Suppressor macrophage (primary cell): ENCODE results near the gene EFCAB13.
"Not testable (repeated sequence)": the region's sequence is repeated elsewhere in the genome, so short reads cannot be mapped to it uniquely, and the experiment has no call there.

Source experiments
- DNase-seq, 4 experiments: peaks; one replicate each; pipeline ENCODE4 v3.0.0-alpha.2; 2020 to 2022

Gene EFCAB13

GRCh38 chr17:47330548-47330947, 6.8 kb downstream of the EFCAB13 start:
- DNase-seq, result no peak

DNA sequence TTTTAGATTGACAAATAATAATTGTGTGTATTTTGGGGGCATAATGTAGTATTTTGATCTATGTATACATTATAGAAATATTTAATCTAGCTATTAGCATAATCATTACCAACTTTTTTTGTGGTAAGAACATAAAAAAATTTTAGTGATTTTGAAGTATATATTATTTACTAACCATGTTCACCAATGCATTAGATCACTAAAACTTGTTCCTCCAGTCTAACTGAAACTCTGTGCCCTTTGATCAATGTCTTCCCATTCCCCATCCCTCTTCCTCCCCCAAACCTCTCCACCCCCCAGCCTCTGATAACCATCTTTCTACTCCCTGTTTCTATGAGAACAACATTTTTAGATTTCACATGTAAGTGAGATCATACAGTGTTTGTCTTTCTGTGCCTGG, 8.5 kb downstream of the EFCAB13 start:
- no peak for DNase-seq

- peak in 3 of 4 experiments; percentile 9 to 24 (median 10) for DNase-seq
Observed at GRCh38 chr17:47335101-47335936, 11.6 kb downstream of the EFCAB13 start.

- no peak for DNase-seq
Observed at GRCh38 chr17:47338026-47338425, 14.3 kb downstream of the EFCAB13 start.

- DNase-seq, result peak in 3 of 4 experiments; percentile 3 to 26 (median 19)
Observed at GRCh38 chr17:47352848-47353247, 29.1 kb downstream of the EFCAB13 start.

- no peak for DNase-seq
Observed at GRCh38 chr17:47358652-47359051, 34.9 kb downstream of the EFCAB13 start.

DNA sequence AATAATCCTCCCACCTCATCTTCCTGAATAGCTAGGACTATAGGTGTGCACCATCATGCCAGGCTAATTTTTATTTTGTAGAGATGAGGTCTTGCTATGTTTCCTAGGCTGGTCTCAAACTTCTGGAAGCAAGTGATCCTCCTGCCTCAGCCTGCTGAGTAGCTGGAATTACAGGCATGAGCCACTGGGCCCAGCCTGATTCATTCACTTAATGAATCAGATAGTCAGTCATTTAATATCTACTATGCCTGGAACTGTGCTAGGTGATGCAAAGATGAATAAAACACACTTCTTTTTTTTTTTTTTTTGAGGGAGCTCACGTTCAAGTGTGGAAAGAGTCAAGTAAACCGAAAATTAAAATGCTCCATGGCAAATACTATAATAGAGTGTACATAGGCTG, 39.4 kb downstream of the EFCAB13 start:
- DNase-seq, result no peak

- no peak for DNase-seq
Observed at GRCh38 chr17:47367257-47367656, 43.5 kb downstream of the EFCAB13 start.

- DNase-seq, result no peak
Observed at GRCh38 chr17:47368262-47368661, 44.5 kb downstream of the EFCAB13 start.

GRCh38 chr17:47370899-47371298, 47.1 kb downstream of the EFCAB13 start:
- DNase-seq, result not testable (repeated sequence)

- DNase-seq, result no peak
Observed at GRCh38 chr17:47373002-47373401, 49.2 kb downstream of the EFCAB13 start.

- DNase-seq, result no peak
Observed at GRCh38 chr17:47376247-47376646, 52.5 kb downstream of the EFCAB13 start.

- no peak for DNase-seq
Observed at GRCh38 chr17:47388825-47389224, 65.1 kb downstream of the EFCAB13 start.

DNA sequence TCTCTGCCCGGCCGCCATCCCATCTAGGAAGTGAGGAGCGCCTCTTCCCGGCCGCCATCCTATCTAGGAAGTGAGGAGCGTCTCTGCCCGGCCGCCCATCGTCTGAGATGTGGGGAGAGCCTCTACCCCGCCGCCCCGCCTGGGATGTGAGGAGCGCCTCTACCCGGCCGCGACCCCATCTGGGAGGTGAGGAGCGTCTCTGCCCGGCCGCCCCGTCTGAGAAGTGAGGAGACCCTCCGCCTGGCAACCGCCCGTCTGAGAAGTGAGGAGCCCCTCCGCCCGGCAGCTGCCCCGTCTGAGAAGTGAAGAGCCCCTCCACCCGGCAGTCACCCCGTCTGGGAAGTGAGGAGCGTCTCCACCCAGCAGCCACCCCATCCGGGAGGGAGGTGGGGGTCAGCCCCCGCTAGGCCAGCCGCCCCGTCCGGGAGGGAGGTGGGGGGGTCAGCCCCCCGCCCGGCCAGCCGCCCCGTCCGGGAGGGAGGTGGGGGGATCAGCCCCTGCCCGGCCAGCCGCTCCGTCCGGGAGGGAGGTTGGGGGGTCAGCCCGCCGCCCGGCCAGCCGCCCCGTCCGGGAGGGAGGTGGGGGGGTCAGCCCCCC, 73.9 kb downstream of the EFCAB13 start:
- not testable (repeated sequence) for DNase-seq

DNA sequence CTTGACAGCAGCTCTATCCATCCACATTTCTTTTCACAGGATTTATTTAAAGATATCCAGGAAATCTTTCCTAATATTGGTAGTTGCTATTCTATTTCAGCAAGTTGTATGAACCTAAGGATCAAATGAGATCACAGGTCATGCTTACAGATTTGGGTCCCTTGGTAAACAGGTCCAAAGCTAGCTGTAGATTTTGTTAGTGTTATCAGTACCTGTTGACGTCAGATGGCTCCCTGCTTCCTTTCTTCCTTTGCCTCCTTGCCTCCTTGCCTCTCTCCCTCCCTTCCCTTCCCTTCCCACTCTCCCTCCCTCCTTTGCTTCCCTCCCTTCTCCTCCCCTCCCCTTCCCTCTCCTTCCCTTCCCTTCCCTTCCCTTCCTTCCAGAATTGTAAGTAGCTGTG, 76.6 kb downstream of the EFCAB13 start:
- DNase-seq, result no peak

GRCh38 chr17:47401100-47401499, 77.3 kb downstream of the EFCAB13 start:
- DNase-seq, result no peak

DNA sequence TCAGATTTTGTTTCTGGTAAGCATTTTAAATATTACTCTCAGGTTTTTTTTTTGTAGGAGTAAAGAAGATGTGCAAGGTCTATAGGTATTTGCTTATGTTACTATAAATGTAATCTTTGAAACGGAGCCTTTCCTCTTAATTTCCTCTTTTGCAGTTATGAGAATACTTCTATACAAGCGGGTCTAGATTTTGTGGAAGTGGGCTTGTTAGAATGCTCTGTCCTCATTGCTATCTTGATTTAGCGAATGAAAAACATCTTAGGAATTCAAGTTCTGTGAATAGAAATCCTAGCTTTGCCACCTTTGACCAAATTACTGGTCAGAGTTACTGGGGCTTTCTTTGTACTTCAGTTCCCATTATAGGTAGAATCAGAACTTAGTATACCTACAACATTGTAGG, 80.3 kb downstream of the EFCAB13 start:
- DNase-seq, result no peak

DNA sequence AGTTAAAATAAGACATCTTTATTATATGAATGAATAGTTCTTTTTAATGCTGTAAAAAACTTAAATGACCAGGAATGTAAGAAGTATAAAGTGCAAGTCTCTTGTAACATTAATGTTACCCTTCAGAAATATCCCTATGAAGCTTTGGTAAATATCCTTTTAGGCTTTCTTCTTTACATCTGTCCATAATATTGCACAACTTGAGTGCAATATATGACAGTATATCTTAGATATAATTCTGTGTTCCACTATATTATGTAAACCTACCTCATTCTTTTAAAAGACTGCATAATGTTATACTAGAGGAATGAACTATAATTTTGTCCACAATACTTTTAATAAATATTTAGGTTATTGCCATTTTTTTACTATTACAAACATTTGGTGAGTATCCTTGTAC, 81.1 kb downstream of the EFCAB13 start:
- DNase-seq, result no peak

DNA sequence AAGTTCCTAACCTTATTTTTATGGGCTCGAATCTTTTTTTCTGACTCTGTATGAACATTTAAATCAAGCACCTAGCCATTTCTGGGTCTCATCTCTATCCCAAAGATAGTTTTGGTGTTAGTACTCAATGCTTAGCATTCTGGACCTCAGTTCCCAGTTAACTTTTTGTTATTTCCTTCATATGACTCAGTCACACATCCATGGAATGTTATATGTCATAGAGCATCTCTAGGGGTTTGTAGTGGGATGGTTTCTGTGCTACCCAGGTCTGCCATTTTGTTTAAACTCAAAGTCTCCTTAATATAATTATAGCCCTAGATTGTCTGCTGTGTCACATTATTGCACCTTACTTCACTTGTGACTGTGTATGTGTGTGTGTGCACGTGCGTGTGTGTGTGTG, 90.1 kb downstream of the EFCAB13 start:
- DNase-seq, result no peak

DNA sequence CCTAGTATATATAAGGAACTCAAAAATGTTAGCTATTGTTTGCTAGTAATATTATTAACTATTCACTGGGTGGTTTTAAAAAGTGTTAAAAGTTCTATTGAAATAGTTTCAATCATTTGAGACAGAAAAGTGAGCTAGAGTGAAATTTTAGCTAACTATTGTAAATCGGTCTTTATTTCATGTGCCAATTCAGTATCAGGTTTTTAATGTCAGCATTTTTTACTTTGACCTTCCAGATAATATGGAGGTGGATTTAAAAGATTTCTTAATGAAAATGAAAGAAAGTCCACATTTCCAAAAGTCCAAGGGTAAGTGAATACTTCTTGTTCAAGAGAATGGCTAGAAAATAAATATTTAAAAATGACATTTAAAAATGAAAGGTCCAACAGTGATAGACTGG, 90.9 kb downstream of the EFCAB13 start:
- DNase-seq, result no peak

DNA sequence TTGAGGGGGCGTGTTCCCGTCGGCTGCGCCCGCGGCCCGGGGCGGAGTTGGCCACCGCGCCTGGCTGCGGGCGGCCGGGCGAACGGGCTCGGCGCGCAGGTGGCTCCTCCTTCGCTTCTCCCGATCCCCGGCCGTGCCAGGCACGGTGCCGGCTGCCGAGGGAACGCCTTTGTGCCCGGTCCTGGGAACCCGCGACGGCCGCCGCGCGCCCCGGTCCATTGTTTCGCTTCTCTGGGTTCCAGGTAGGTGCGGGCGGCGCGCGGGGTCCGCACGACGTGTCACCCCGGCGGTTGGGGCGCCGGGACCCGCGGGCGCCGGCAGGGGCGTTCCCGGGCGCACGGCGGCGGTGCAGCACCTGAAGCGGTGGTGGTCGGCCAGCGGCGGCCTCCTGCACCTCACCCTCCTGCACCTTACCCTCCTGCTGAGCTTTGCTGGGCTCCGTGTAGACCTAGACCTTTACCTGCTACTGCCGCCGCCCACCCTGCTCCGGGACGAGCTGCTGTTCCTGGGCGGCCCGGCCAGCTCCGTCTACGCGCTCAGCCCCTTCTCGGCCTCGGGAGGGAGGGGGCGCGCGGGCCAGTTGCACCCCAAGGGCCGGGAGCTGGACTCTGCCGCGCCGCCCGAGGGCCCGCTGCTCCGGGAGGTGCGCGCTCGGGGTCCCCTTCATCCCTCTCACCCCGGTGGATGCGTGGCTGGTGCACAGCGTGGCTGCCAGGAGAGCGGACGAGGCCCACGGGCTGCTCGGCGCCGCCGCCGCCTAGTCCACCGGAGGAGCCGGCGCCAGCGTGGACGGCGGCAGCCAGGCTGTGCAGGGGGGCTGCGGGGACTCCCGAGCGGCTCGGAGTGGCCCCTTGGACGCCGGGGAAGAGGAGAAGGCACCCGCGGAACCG, 99.9 kb downstream of the EFCAB13 start:
- peak in 2 of 4 experiments; percentile 19 to 46 for DNase-seq

- DNase-seq, result not testable (repeated sequence)
Observed at GRCh38 chr17:47425233-47425632, 101.5 kb downstream of the EFCAB13 start.
